HepG2 (cell line): ENCODE results near the gene LTB4R2. TPM values are rescaled to one million over a fixed set of nuclear protein-coding genes. Genes with fewer than 3 reads are reported as not detected.

Source experiments
- ISL2 ChIP-seq: sonication (generic); formaldehyde crosslinking; IDR thresholded peaks from 2 replicates; pipeline ENCODE4 v1.5.0; 2020; ENCODE audit warnings: missing genetic modification reagents
- JUNB ChIP-seq: sonication (generic); formaldehyde crosslinking; IDR thresholded peaks from 2 replicates; pipeline ENCODE4 v1.8.0; 2022; ENCODE audit warnings: missing genetic modification reagents, mild to moderate bottlenecking, borderline replicate concordance
- KAT2B ChIP-seq: fragments of 150-350 bp; IDR thresholded peaks from 2 replicates; pipeline ENCODE4 v1.6.1; 2014; ENCODE audit warnings: low read depth, low read length, borderline replicate concordance
- KDM2A ChIP-seq: sonication (generic); formaldehyde crosslinking; IDR thresholded peaks from 2 replicates; pipeline ENCODE4 v1.4.0; 2020; ENCODE audit warnings: low read depth, missing genetic modification reagents, borderline replicate concordance
- KMT2A ChIP-seq: sonication (generic); formaldehyde crosslinking; IDR thresholded peaks from 2 replicates; pipeline ENCODE4 v1.4.0; 2020; ENCODE audit warnings: missing genetic modification reagents
- MAZ ChIP-seq, 2 experiments: sonication (generic) in 1 of 2; formaldehyde crosslinking in 1 of 2; IDR thresholded peaks; 2 replicates each; pipeline versions ENCODE4 v1.5.0 to v1.6.1; 2012 to 2020; ENCODE audit warnings: low read depth in 2 of 2, mild to moderate bottlenecking in 2 of 2, borderline replicate concordance in 1 of 2, improper control_type of control experiment in 1 of 2, low read length in 1 of 2, missing genetic modification reagents in 1 of 2, moderate library complexity in 1 of 2
- PAX8 ChIP-seq: sonication (generic); formaldehyde crosslinking; IDR thresholded peaks from 2 replicates; pipeline ENCODE4 v1.8.0; 2022; ENCODE audit warnings: mild to moderate bottlenecking, missing genetic modification reagents, borderline replicate concordance
- RFXAP ChIP-seq: sonication (generic); formaldehyde crosslinking; IDR thresholded peaks from 2 replicates; pipeline ENCODE4 v1.4.0; 2020; ENCODE audit warnings: missing genetic modification reagents, borderline replicate concordance
- RXRA ChIP-seq: sonication (generic); formaldehyde crosslinking; IDR thresholded peaks from 2 replicates; pipeline ENCODE4 v1.5.1; 2020; ENCODE audit warnings: missing genetic modification reagents
- ZBTB3 ChIP-seq: sonication (generic); formaldehyde crosslinking; IDR thresholded peaks from 2 replicates; pipeline ENCODE4 v1.4.0; 2020; ENCODE audit warnings: low read depth, mild to moderate bottlenecking, moderate library complexity, missing genetic modification reagents, borderline replicate concordance
- ZIK1 ChIP-seq: sonication (generic); formaldehyde crosslinking; IDR thresholded peaks from 2 replicates; pipeline ENCODE4 v1.5.0; 2020; ENCODE audit warnings: mild to moderate bottlenecking, low read depth, missing genetic modification reagents, borderline replicate concordance
- ZNF136 ChIP-seq: sonication (generic); formaldehyde crosslinking; IDR thresholded peaks from 2 replicates; pipeline ENCODE4 v1.8.1; 2022; ENCODE audit warnings: low read depth, mild to moderate bottlenecking, moderate library complexity, missing genetic modification reagents
- ZNF207 ChIP-seq: fragments of 450-650 bp; IDR thresholded peaks from 2 replicates; pipeline ENCODE4 v1.6.1; 2016; ENCODE audit warnings: antibody characterized with exemption, borderline replicate concordance
- ZNF367 ChIP-seq: sonication (generic); formaldehyde crosslinking; IDR thresholded peaks from 2 replicates; pipeline ENCODE4 v1.4.0; 2020; ENCODE audit warnings: missing genetic modification reagents, borderline replicate concordance
- ZNF441 ChIP-seq: sonication (generic); formaldehyde crosslinking; IDR thresholded peaks from 2 replicates; pipeline ENCODE4 v1.7.0; 2021; ENCODE audit warnings: missing genetic modification reagents, borderline replicate concordance
- ZNF451 ChIP-seq: sonication (generic); formaldehyde crosslinking; IDR thresholded peaks from 2 replicates; pipeline ENCODE4 v1.5.0; 2020; ENCODE audit warnings: mild to moderate bottlenecking, missing genetic modification reagents
- polyA plus RNA-seq, 8 experiments: library from polyadenylated mRNA; depleted of rRNA in 3 of 8; stranded (reverse) in 7 of 8; unstranded in 1 of 8; fragments of >200 nt; fragmentation: Illumina TruSeq in 4 of 8; extraction: Trizol in 4 of 8; gene quantifications; 2 replicates each; pipeline versions ENCODE4 v1.2.1 to v1.2.3, GENCODE V29; 2011 to 2016; ENCODE audit warnings: low read depth in 4 of 8, missing spikeins in 1 of 8, mixed read lengths in 1 of 8; ENCODE audit not compliant: insufficient read depth in 1 of 8
- total RNA-seq, 5 experiments: library from RNA; depleted of rRNA; stranded (reverse); fragments of >200 nt; fragmentation: Illumina TruSeq; extraction: Trizol; gene quantifications; 2 replicates each; pipeline ENCODE4 v1.2.3, GENCODE V29; 2016; ENCODE audit warnings: low read depth in 1 of 5
- TF ChIP-seq, protein P1 (sequence below): sonication (generic); formaldehyde crosslinking; IDR thresholded peaks from 2 replicates; pipeline ENCODE4 v1.4.0; 2020; ENCODE audit warnings: missing genetic modification reagents
- TF ChIP-seq, protein P2 (sequence below): sonication (generic); formaldehyde crosslinking; IDR thresholded peaks from 2 replicates; pipeline ENCODE4 v1.5.1; 2020; ENCODE audit warnings: missing genetic modification reagents, mild to moderate bottlenecking, borderline replicate concordance
- TF ChIP-seq, protein P3 (sequence below): sonication (generic); formaldehyde crosslinking; IDR thresholded peaks from 2 replicates; pipeline ENCODE4 v1.4.0; 2020; ENCODE audit warnings: low read depth, mild to moderate bottlenecking, missing genetic modification reagents
- TF ChIP-seq, protein P4 (sequence below): sonication (generic); formaldehyde crosslinking; IDR thresholded peaks from 2 replicates; pipeline ENCODE4 v1.4.0; 2020; ENCODE audit warnings: mild to moderate bottlenecking, missing genetic modification reagents

LTB4R2 gene
- total and polyA plus RNA-seq, 2 of the 13 experiments (the other 11 are each of a cell fraction or from before 2014, with no cell fraction given), result 3.9 to 6.9 TPM

DNA sequence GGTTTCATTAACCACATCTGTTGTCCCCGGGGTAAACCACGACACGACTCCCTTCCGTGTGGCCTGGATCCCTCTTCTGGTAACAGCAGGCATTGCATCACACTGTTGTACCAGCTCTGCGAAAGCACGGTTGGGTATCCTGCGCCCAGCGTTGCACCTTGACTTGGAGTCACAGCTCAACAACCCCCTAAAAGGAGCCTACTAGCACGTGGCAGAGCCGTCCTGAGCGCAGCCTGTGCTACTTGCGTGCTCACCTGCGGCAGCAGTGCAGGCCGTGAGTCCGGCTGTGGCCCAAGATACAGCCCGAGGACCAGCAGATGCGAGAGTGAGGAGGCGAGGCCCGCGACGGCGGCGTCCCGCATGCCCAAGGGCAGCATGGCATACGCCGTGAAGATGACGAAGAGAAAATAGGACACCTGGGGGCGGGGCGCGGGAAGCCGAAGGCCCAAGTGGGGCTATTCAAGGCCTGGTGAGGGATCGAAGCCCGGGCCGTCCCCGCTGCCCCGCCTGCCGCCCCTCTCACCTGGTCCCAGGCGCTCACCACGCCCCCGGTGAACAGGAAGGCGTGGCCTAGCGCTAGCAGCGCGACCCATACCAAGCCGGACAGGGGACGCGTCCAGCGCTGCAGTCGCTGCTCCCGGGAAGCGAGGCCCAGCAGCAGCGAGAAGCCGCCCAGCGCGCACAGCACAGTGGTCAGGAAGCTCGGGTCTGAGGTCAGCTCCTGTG lies 22.5 kb downstream of the LTB4R2 start (continued):
- TF ChIP-seq ZIK1 (CRISPR knock-in tag) (peak; percentile 97), RFXAP (CRISPR knock-in tag) (no peak), ZNF451 (CRISPR knock-in tag) (peak; percentile 91), ZNF441 (CRISPR knock-in tag) (peak; percentile 61; the same call in 1 of the 2 replicates), ZNF367 (CRISPR knock-in tag) (0 out of 2 replicates have a peak, but pooled peaks have one; percentile 28), JUNB (CRISPR knock-in tag) (peak; percentile 86), MAZ (IDR thresholded peaks at IDR 0.05; ENCODE audit: borderline replicate concordance, low read depth, low read length) (peak; percentile 17; the same call in 1 of the 2 replicates), MAZ (CRISPR knock-in tag; IDR thresholded peaks at IDR 0.05; ENCODE audit: low read depth) (peak; percentile 90), KMT2A (CRISPR knock-in tag) (peak; percentile 63; the same call in 1 of the 2 replicates), KAT2B (no peak), ZNF207 (no peak), PAX8 (CRISPR knock-in tag) (peak; percentile 99), ZNF136 (CRISPR knock-in tag) (peak; percentile 96), ZBTB3 (peak; percentile 88), KDM2A (CRISPR knock-in tag) (peak; percentile 86), ISL2 (CRISPR knock-in tag) (no peak), RXRA (CRISPR knock-in tag) (peak; percentile 44)
- TF ChIP-seq, protein P1, sequence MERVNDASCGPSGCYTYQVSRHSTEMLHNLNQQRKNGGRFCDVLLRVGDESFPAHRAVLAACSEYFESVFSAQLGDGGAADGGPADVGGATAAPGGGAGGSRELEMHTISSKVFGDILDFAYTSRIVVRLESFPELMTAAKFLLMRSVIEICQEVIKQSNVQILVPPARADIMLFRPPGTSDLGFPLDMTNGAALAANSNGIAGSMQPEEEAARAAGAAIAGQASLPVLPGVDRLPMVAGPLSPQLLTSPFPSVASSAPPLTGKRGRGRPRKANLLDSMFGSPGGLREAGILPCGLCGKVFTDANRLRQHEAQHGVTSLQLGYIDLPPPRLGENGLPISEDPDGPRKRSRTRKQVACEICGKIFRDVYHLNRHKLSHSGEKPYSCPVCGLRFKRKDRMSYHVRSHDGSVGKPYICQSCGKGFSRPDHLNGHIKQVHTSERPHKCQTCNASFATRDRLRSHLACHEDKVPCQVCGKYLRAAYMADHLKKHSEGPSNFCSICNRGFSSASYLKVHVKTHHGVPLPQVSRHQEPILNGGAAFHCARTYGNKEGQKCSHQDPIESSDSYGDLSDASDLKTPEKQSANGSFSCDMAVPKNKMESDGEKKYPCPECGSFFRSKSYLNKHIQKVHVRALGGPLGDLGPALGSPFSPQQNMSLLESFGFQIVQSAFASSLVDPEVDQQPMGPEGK (CRISPR knock-in tag), result no peak; the same call in none of the 2 replicates
- TF ChIP-seq, protein P2, sequence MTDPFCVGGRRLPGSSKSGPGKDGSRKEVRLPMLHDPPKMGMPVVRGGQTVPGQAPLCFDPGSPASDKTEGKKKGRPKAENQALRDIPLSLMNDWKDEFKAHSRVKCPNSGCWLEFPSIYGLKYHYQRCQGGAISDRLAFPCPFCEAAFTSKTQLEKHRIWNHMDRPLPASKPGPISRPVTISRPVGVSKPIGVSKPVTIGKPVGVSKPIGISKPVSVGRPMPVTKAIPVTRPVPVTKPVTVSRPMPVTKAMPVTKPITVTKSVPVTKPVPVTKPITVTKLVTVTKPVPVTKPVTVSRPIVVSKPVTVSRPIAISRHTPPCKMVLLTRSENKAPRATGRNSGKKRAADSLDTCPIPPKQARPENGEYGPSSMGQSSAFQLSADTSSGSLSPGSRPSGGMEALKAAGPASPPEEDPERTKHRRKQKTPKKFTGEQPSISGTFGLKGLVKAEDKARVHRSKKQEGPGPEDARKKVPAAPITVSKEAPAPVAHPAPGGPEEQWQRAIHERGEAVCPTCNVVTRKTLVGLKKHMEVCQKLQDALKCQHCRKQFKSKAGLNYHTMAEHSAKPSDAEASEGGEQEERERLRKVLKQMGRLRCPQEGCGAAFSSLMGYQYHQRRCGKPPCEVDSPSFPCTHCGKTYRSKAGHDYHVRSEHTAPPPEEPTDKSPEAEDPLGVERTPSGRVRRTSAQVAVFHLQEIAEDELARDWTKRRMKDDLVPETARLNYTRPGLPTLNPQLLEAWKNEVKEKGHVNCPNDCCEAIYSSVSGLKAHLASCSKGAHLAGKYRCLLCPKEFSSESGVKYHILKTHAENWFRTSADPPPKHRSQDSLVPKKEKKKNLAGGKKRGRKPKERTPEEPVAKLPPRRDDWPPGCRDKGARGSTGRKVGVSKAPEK (CRISPR knock-in tag), result peak; percentile 93; the same call in 1 of the 2 replicates
- TF ChIP-seq, protein P3, sequence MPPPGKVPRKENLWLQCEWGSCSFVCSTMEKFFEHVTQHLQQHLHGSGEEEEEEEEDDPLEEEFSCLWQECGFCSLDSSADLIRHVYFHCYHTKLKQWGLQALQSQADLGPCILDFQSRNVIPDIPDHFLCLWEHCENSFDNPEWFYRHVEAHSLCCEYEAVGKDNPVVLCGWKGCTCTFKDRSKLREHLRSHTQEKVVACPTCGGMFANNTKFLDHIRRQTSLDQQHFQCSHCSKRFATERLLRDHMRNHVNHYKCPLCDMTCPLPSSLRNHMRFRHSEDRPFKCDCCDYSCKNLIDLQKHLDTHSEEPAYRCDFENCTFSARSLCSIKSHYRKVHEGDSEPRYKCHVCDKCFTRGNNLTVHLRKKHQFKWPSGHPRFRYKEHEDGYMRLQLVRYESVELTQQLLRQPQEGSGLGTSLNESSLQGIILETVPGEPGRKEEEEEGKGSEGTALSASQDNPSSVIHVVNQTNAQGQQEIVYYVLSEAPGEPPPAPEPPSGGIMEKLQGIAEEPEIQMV (CRISPR knock-in tag), result peak; percentile 92
- TF ChIP-seq, protein P4, sequence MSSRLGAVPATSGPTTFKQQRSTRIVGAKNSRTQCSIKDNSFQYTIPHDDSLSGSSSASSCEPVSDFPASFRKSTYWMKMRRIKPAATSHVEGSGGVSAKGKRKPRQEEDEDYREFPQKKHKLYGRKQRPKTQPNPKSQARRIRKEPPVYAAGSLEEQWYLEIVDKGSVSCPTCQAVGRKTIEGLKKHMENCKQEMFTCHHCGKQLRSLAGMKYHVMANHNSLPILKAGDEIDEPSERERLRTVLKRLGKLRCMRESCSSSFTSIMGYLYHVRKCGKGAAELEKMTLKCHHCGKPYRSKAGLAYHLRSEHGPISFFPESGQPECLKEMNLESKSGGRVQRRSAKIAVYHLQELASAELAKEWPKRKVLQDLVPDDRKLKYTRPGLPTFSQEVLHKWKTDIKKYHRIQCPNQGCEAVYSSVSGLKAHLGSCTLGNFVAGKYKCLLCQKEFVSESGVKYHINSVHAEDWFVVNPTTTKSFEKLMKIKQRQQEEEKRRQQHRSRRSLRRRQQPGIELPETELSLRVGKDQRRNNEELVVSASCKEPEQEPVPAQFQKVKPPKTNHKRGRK (CRISPR knock-in tag), result no peak; the same call in 1 of the 2 replicates
